ENCODE results near the gene ANKH.

DNA sequence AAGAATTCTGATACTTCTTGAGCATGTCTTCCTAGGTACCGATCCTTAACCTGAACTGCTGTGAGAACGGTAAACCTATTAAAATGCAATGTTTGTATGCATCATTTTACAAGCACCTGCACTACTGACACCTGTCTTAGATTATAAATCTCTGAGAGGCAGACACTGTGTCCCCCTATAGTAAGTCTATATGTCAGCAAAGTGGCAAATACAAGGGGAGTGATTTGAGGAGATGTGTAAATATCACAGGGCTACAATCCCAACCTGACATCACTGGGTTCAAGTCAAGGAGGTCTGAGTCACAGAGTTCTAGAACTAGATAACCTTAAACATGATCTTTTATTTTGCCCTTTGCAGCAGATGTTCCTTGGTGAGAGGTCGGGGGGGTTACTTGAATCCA is 64.1 kb downstream of the ANKH start:
- TF ChIP-seq, protein P1, sequence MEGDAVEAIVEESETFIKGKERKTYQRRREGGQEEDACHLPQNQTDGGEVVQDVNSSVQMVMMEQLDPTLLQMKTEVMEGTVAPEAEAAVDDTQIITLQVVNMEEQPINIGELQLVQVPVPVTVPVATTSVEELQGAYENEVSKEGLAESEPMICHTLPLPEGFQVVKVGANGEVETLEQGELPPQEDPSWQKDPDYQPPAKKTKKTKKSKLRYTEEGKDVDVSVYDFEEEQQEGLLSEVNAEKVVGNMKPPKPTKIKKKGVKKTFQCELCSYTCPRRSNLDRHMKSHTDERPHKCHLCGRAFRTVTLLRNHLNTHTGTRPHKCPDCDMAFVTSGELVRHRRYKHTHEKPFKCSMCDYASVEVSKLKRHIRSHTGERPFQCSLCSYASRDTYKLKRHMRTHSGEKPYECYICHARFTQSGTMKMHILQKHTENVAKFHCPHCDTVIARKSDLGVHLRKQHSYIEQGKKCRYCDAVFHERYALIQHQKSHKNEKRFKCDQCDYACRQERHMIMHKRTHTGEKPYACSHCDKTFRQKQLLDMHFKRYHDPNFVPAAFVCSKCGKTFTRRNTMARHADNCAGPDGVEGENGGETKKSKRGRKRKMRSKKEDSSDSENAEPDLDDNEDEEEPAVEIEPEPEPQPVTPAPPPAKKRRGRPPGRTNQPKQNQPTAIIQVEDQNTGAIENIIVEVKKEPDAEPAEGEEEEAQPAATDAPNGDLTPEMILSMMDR (IDR thresholded peaks at IDR 0.05): no peak
- TF ChIP-seq EZH2 (IDR thresholded peaks at IDR 0.05; ENCODE audit: borderline replicate concordance, insufficient read depth, low read depth, low read length, poor library complexity, severe bottlenecking): no peak
